SKM-1 (cell line): Measurements from ENCODE around the gene STK39.

Experiments
- DNase-seq: peaks from one replicate; lab custom pipeline; 2025; ENCODE audit not compliant: unreplicated experiment; lab: John Stamatoyannopoulos, UW

Gene STK39

GRCh38 chr2:167962436-167963226, 284.8 kb downstream of the STK39 start:
- DNase-seq: no peak

DNA sequence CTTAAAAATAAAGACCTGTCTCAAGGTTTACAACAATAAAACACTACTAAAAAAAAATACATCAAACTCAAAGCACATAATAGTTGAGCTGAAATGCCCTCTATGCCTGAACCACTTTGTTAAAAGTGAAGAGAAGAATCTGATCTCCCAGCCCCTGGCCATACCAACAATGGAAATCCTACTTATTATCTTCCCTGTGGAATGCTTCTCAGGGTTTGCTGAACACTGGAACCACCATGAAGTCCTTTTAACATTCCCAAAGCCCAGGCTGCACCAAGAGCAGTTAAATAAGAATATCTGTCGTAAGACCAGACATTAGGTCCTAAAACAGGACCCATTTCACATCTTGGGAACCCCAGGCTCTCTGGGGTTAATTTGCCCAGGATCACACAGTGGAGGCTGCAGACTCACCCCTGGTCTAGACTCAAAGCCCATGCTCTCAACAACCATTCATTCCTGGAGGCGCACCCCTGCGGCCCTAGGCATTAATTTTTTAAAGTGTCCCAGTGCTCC, 285.8 kb downstream of the STK39 start:
- no peak for DNase-seq

DNA sequence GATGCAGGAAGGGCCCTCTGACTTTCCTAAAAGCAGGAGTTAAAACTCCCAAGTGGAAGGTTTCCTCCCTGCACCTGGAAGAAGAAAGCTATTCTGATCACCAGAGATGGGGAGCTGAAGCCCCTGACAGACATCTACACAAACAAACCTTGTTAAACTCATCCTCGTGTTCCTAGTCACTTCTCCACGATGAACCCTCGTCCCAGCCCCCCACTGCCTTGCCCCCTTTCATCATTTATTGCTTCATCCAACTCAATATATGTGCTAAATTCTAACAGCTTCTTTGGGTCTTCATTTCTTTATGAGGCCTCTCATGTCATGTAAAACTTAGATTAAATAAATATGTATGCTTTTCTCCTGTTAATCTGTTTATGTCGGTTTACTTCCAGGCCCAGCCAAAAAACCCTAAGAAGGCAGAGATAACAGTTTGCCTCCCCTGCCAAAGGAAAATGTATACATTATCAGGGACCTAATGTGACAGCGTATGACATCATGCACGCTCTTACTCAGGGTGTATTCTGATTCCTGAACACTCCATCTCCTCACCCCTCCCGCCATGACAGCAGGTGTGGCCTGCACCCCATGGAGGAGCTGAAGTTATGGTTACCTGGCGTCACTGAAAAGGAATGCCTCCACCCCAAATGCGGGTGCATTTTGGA, 287.2 kb downstream of the STK39 start:
- no peak for DNase-seq

- DNase-seq: no peak
Measured at GRCh38 chr2:167957662-167958061, 289.7 kb downstream of the STK39 start.

DNA sequence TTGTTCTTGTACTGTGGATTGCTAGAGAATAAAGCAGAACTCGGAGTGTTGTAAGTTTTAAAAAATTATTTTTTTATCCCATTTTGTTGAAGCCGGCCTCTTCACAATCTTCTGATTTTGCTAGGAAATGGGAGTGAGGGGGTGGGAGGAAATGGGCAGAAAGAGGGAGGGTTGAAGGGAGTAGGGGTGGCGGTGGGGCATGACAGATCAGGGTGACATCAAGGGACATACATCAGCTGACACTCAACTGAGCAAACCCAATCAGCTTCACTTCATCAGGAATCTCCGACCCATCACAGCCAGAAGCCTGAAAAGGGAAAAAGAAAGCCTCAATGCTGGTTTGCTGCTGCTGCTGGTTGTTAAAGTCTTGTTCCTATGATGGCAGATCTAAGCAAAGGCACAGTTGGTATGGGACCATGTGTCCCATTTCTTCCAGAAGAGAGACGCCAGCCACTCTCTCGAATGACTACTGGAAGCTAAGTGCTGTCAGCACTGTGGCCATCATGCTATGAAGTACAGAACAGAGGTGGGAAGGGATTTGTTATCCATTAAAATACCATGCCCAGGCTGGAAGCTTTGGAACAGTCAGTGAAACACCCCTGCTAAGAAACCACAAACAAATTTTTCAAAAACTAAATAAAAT, 292.0 kb downstream of the STK39 start:
- DNase-seq: no peak

DNA sequence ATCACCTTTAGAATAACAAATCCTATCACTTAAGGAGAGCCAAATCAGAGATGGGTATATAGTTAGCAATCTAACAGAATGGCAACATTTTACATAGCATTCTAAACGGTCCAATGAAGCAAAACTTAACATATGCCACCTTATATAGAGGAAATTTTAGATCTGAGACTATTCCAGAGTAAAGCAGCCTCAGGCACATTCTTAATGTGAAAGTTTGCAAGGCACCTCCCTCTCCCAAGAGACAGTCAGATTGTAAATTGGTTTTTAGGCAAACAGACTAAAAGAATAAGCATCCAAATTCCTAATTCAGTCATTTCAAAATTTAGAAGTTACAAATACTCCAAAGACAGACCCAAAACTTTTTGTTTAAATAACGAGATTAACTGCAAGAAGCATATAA, 292.9 kb downstream of the STK39 start:
- DNase-seq: no peak

DNA sequence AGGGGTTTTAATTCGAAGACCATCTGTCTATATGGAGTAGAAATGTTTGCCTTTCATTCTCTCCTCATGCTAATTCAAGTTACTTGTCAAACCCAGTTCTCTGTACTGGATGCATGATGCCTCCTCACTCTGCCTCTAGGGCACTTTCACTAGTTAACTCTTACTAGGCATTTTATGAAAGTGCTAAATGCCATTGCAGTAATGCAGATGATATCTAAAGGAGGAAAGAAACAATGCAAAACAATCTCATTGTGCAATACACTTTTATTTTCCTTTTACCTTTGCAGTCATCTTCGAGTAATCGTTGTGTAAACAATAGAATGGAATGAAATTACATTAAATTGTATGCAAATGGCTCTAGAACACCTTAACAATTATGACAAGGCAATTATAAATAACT, 293.6 kb downstream of the STK39 start:
- DNase-seq: no peak

DNA sequence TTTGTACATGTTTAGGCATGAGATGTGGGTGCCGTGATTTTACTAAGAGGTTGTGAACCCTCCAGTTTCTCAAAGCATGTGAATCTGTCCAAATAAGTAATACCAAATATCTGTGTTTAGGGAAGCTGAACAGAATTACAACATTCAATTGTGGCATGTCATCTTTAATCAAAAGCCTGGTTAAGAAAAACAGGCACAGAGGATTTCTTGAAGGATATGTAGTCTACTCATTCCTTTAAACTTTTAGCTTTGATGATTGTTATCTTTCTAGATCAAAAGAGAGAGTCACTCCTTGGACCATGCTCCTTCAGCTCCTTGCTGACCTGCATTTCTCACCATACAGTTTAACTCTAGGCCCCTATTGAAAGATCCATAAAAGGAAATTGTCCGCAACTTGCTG, 296.8 kb downstream of the STK39 start:
- DNase-seq: no peak

- DNase-seq: no peak
Measured at GRCh38 chr2:167946441-167946841, 301.0 kb downstream of the STK39 start.

- DNase-seq: no peak
Measured at GRCh38 chr2:167945660-167946368, 301.6 kb downstream of the STK39 start.

DNA sequence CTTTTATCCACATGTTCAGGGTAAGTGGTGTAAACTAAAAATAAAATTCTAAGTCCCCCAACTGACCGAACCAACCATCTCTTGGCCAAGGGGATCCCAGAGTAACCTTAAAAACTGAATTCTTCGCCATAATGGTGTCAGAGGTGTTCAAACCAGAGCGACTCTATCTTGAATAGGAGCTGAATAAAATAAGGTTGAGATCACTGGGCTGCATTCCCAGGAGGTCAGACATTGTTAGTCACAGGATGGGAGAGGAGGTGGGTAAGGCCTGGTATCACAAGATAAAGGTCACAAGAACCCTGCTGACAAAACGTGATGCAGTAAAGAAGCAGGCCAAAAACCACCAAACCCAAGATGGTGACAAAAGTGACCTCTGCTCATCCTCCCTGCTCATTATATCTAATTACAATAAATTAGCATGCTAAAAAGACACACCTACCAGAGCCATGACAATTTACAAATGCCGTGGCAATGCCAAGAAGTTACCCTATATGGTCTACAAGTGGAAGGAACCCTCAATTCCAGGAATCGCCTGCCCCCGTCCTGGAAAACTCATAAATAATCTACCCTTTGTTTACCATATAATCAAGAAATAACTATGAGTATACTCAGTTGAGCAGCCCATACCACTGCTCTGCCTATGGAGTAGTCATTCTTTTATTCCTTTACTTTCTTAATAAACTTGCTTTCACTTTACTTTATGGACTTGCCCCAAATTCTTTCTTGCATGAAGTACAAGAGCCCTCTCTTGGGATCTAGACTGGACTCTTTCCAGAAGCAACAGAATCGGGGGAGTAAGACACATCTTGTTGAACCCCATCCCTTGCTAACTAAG, 302.4 kb downstream of the STK39 start:
- DNase-seq: no peak

- DNase-seq: no peak
Measured at GRCh38 chr2:167943897-167944296, 303.5 kb downstream of the STK39 start.

- DNase-seq: no peak
Measured at GRCh38 chr2:167943368-167943767, 304.0 kb downstream of the STK39 start.

DNA sequence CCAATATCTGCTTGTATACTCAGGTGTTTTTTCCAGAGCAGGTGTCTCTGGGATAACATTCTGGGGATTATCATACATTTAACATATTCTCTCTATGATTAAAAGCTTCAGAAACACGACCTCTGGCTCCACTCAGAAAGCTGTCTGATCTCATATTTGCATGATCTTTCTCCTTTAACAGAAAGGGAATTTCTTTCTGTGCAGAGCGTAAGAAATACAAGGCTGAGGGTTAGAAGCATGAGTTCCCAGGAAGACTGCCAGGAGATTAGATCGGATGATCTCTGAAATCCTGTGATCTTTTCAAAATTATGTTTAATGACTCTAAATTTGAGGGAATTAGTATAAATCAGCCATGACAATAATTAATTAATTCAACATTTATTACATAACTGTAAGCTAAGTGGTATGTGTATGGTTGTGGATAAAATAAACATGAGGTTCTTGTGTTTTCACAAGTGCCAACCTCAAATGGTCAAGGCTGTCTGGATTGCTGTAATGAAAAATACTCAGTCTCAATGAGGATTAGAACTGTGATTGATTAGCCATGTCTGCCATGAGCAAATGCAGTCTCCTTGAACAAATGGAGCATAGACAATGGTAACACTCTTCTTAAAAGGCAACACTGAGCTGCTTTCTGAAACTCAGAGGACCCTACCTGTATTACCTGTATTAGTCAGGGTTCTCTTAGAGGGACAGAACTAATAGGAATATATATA, 304.9 kb downstream of the STK39 start:
- DNase-seq: no peak

GRCh38 chr2:167941604-167942003, 305.8 kb downstream of the STK39 start:
- DNase-seq: no peak

GRCh38 chr2:167940734-167941507, 306.5 kb downstream of the STK39 start:
- no peak for DNase-seq

- no peak for DNase-seq
Measured at GRCh38 chr2:167940346-167940725, 307.1 kb downstream of the STK39 start.

DNA sequence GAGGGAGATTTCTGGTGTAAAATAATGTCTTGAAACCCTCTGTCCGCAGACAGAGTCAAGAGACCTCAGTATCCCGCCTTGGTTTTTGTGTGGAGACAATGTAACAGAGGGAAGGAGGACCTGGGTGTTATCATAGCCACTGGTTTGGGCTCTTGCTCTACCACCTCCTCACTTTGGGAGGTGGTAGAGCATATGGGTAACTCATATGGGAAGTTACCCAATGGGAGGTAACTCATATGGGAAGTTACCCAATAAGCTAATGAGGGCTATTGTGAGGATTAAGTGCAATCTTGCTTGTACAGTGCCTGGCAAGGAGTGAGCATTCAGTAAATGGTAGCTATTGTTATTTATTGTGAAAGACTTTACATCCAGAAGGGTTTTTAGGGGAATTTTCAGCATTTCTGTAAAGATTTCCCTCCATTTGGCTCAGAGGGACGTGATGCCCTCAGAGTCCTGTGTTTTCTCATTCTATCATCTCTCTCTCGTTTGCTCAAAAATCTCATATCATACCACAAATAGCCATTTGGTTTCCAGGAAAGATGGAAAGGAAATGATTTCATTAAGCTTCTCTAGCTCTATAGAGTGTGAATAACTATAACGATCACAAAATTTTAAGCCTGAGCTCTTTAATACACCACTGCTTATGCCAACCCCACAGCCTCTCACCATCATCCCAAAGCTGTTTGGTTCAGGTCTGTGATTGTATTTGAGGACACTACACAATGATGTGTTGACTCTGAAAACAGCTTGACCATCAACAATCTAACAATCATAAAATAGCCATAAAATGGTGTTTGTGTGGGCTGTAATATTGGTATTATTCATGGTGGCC, 307.7 kb downstream of the STK39 start:
- peak; percentile 24 for DNase-seq
